ENCODE data around the gene HHEX.

The HHEX gene

GRCh38 chr10:92695679-92696605, 6.2 kb downstream of the HHEX start:
- DNase-seq, result no peak

DNA sequence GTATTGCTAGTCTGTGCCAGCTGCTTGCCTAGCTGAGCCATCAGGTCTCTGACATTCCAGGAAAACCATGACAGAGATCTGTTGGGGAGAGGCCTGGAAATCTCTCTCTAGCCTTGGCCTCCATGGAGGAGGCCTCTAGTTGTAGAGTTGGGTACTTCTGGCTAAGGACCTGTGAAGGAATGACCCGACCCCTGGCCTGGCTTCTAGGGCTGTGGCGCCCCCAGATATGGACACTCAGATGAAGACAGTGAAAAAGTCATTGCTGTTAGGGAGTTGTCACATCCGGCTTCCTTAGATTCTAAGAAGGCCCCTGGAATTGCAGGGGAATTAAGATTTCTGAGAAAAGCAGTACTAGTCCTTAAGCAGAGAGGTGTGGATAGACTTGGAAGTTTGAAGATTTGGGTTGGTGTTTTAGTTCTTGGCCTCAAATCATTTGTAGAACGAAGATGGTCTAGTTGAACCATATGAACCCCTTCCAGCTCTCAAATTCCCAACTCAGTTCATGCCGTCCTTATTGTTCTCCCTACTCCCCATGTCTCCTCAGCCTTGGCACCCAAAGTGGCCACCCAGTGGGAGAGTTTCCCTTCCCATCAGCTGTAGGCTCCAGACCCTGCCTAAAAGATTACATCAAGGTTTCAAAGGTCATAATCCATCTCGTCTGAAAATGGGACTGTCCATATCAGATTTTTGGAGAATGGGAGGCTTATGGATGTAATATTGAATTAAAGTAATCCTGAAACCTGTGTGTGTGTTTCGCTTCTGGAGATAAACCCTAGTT, 7.0 kb downstream of the HHEX start:
- DNase-seq, result no peak

GRCh38 chr10:92697663-92698511, 8.1 kb downstream of the HHEX start:
- no peak for DNase-seq

DNA sequence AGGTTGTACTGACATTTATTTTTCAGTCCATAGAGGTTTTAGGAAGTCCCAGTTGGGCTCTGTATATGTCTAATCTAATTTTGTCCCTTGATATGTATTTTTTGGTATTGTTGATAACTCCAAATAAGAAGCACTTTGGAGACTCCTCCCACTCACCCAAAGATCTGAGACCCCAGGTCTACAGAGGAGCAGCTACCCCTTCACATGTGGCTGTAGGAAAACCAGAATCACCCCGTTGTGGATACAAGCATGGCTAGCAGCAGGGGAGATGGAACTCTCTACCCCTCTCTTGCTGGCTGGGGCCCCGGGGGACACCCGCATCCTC, 9.4 kb downstream of the HHEX start:
- no peak for DNase-seq

GRCh38 chr10:92699518-92700381, 10.0 kb downstream of the HHEX start:
- peak; percentile 25 for DNase-seq

DNA sequence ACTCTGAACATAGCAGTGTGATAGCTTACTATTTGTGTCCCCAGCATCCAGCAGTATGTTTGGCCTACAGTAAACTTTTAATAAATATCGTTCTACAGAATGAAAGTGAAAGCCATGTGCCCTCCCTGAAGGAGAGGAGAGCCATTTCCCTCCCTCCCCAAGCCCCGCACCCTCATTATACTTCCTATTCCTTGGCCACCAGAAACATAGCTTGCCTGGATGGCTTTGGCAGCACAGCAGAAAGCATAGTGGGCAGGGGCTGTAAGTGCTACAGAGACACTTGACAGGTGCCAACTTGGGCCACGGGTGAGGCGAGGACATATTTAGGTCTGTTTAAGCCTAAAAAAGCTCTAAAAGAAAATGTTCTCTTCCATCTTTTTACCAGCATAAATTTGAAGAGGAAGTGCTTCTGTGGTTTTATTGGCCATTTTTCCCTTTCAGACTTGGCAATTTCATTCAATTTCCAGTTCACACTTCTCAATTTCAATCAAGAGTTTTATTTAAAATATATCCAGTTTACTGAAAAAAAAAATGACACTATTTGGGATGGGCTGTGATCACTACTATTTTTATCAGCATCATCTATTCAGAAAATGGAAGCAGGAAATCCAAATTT, 12.7 kb downstream of the HHEX start:
- no peak for DNase-seq

DNA sequence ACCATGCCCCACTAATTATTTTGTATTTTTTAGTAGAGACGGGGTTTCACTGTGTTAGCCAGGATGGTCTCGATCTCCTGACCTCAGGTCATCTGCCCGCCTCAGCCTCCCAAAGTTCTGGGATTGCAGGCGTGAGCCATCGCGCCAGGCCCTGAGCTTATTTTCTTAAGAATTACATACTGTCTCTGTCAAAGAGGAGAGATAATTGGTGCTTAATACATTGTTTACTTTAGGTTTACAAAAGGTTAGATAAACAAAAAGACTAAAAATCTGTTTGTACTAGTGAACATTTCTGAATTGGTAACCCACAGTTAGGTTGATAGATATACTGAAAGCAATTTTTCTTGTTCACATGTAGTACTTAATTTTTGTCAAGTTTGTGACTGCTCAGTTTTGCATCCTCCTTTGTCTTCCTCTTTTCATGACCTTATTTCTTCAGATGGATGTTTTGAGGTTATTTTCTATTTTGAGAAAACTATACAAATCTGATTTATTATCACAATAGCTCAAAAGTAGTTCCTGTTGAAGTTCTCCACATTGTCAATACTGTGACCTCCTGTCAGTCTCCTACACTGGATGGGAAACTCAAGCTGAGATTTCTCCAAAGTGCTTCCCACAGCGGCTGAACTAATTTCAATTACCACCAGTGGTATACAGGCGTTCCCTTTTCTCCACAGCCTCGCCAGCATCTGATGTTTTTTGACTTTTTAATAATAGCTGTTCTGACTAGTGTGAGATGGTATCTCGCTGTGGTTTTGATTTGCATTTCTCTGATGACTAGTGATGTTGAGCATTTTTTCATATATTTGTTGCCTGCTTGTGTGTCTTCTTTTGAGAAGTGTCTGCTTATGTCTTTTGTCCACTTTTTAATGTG, 22.5 kb downstream of the HHEX start:
- no peak for DNase-seq

- no peak for DNase-seq
Observed at GRCh38 chr10:92714152-92714845, 24.5 kb downstream of the HHEX start.

DNA sequence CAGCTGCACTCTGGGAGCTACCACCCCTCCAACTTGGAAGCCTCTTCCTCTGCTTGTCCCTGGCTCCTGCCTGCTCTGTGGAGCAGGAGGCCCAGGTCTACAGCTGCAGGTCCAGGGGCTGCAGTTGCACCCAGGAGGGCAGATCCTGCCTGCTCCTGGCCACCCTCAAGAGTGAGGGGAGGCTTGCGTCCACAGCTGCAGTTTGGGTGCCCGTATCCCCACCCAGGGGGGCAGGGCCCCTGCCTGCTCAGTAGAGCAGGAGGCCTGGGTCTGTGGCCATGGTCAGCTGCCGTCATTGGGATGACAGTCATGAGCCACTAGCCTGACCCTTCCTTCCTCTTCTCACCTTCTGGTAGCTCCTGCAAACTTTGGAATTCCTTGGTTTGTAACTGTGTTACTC, 25.1 kb downstream of the HHEX start:
- no peak for DNase-seq

DNA sequence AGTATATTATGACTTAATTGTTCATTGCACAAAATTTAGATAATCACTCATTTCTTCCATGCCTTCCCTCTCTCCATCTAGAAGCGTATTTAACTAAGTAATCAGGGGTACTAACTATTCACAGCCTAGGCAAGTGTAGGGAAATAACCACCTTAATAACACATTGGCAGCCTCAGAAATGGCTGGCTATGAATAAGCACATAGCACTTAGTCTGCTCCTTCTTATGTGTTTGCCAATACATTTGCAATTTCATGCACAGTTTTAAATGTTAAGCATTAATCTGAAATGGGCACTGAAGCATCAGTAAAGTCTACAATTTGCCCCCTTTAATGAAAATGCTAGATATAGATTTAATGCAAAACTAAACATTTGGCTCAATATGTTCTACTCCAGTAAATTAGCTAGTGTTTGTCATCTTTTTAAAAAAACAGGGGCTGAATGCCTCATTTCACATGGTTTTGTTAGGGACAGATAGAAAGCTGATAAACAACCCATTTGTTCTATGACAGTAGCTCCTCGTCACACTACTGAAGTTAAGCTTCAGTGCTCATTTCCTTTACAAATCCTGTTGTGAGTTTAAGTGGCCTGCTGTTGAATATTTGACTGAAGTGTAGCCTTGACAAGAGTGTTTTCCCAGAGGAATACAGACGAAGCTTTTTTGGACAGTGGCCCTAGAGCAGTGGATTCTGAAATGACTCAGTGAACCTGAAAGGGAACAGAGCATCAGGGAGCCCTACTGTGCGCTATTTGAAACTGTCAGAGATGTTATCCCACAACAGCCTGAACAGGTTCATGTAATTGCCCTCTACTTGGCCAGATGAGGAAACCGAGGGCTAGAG, 30.5 kb downstream of the HHEX start:
- DNase-seq, result no peak

- no peak for DNase-seq
Observed at GRCh38 chr10:92720831-92721165, 31.0 kb downstream of the HHEX start.

- no peak for DNase-seq
Observed at GRCh38 chr10:92722349-92722748, 32.6 kb downstream of the HHEX start.

DNA sequence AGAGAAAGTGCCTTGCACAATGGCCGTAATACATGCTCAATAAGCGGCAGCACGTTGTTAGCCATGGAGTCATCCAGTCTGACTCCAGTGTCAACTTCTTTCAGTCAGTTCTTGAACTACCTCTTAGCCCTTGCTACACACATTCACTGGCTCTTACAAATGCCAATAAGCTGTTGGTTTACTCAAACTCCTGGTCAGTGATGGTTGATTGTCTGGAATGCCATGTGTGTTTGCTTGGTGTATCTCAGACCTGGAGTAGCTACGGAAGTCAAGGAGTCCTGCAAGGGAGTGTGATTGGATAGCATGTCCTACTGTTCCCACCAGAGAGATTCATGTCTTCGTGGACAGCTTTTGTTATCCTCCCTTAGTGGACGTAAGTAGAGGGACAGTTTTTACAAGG, 37.4 kb downstream of the HHEX start:
- DNase-seq, result no peak

DNA sequence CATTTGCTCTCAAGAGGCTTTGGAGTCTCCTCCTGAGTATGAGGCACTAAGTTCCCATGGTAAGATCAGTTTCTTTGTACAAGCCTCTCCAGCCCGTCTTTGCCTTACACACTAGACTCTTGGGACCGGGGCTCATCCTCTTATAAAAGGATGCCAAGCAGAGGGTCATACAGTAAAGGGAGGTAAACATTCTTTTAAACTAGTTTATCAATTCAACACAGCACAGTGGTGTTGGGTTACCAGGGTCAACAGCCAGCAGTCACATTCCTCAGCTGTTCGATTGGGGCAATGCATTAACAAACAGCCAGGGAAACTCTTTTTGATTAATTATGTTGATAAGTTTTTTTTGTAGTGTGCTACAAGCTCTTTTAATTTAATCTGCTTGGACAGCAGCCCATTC, 37.8 kb downstream of the HHEX start:
- no peak for DNase-seq

DNA sequence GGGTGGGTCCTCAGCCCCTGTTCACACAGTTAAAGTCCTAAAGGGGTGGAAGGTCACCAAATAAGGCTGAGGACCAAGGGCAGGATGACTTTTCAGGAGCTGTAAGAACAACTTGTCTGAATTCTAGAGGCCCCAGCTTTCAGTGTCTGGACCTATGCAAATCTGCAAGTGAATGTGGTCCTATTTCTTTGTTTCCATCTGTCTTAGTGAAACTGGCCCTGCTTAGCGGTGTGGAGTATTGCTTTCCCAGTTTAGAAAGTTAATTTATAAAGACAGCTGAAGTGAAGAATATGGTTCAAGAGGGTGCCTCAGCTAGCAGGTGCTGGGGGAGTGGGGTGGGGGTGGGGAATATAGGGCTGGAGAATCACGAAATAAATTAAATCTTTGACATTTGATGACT, 40.1 kb downstream of the HHEX start:
- DNase-seq, result no peak

- DNase-seq, result no peak
Observed at GRCh38 chr10:92732958-92733357, 43.2 kb downstream of the HHEX start.

GRCh38 chr10:92734301-92734700, 44.5 kb downstream of the HHEX start:
- no peak for DNase-seq

DNA sequence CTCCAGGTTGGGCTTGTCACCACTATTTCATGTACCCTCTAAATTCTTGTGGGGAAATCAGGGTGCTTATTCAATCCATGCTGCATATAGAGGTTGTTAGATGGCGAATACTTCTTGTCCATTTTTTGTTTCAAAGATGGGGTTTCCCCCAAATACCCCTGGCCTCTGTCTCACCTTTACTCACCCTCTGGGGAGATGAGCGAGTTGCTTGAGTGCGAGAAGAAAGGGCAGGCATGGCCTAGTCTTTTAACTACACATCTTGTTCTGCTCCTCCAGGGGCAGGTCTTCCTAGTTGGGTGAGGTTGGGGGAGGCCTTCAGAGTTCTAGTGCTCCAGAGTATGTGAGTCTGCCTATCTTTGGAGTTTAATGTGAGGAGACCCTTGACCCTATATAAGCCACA, 46.2 kb downstream of the HHEX start:
- DNase-seq, result no peak

DNA sequence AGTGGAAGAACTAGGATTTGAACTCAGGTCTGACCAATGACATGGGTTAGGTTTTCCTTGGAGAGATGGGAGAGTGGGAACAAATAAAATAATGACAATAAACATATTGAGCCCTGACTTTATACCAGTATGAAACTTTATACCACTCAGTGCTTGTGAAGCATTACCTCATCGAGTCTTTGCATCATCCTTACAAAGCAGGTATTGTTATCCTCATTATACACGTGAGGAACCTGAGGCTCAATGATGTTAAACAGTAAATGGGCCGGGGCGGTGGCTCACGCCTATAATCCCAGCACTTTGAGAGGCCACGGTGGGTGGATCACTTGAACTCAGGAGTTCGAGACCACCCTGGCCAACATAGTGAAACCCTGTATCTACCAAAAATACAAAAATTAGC, 47.7 kb downstream of the HHEX start:
- no peak for DNase-seq
